GM23248 (cell line): Measurements from ENCODE around the gene ZNF444.

Source experiments
- EZH2 ChIP-seq: fragments of 200-600 bp; sonication (generic); IDR thresholded peaks from 2 replicates; pipeline ENCODE4 v1.6.1; 2018; ENCODE audit warnings: antibody characterized with exemption, mild to moderate bottlenecking; ENCODE audit not compliant: insufficient read depth, poor library complexity, severe bottlenecking
- EZH2phosphoT487 ChIP-seq: fragments of 200-600 bp; sonication (generic); IDR thresholded peaks from 2 replicates; pipeline ENCODE4 v1.6.1; 2018; ENCODE audit warnings: antibody characterized with exemption, moderate library complexity, mild to moderate bottlenecking, low read depth; ENCODE audit not compliant: insufficient read depth

GRCh38 chr19:56144831-56145230, 3.7 kb downstream of the ZNF444 start:
- TF ChIP-seq EZH2 (no peak), EZH2phosphoT487 (no peak)
